GM13976 (cell line): ENCODE measurements around the gene MSGN1.

Source experiments
- DNase-seq: peaks from one replicate; pipeline ENCODE4 v3.0.0; 2012; ENCODE audit warnings: low spot score
- CTCF ChIP-seq: IDR thresholded peaks from 2 replicates; pipeline ENCODE4 v1.5.1; 2012; ENCODE audit warnings: borderline replicate concordance, mild to moderate bottlenecking; ENCODE audit not compliant: insufficient read depth; ENCODE audit errors: extremely low read depth, missing control alignments, control extremely low read depth
- in situ Hi-C: fragments of 300-500 bp; cut with MboI; formaldehyde crosslinking; loops from one replicate; pipeline ENCODE4 v1.12.0; 2022; ENCODE audit warnings: low sequenced_read_pairs, mixed read lengths, inconsistent platforms; ENCODE audit not compliant: unreplicated experiment

MSGN1 gene

GRCh38 chr2:17786727-17787126 lies 29.5 kb upstream of the MSGN1 start:
- no peak for TF ChIP-seq CTCF
- DNase-seq: no peak
- in situ Hi-C loops: no loop called here

- no peak for TF ChIP-seq CTCF
- in situ Hi-C loops: no loop called here
- no peak for DNase-seq
Measured at GRCh38 chr2:17788773-17789172, 27.5 kb upstream of the MSGN1 start.

GRCh38 chr2:17790536-17790935 lies 25.7 kb upstream of the MSGN1 start:
- no peak for DNase-seq
- TF ChIP-seq CTCF: no peak
- in situ Hi-C loops: no loop called here

- no peak for DNase-seq
- TF ChIP-seq CTCF: no peak
- in situ Hi-C loops: no loop called here
Measured at GRCh38 chr2:17791121-17791816, 25.0 kb upstream of the MSGN1 start.

GRCh38 chr2:17791817-17792130 lies 24.5 kb upstream of the MSGN1 start:
- DNase-seq: no peak
- in situ Hi-C loops: no loop called here
- no peak for TF ChIP-seq CTCF

- no peak for DNase-seq
- in situ Hi-C loops: no loop called here
- no peak for TF ChIP-seq CTCF
Measured at GRCh38 chr2:17792515-17792914, 23.7 kb upstream of the MSGN1 start.
